Right lobe of liver (tissue), 4 donors: ENCODE data around the gene NUP210L.

ENCODE experiments used
- POLR2A ChIP-seq: fragments of 450-650 bp; IDR thresholded peaks from one replicate; pipeline ENCODE4 v1.6.1; 2017; ENCODE audit warnings: antibody characterized with exemption, mild to moderate bottlenecking
- TF ChIP-seq, protein P1 (sequence below), 4 donors: fragments of 200-600 bp in 3 of 4; fragments of 450-650 bp in 1 of 4; IDR thresholded peaks; one replicate each; pipeline versions ENCODE4 v1.5.1 to v1.8.0; 2016 to 2022; ENCODE audit warnings: antibody characterized with exemption in 4 of 4, mild to moderate bottlenecking in 2 of 4
- donor health status: DM: no; HTN: no; CAD: no.
- donor health status: DM: no; HTN: no; CAD: no.
- donor health status: DM: no; HTN: yes; CAD: no.

DNA sequence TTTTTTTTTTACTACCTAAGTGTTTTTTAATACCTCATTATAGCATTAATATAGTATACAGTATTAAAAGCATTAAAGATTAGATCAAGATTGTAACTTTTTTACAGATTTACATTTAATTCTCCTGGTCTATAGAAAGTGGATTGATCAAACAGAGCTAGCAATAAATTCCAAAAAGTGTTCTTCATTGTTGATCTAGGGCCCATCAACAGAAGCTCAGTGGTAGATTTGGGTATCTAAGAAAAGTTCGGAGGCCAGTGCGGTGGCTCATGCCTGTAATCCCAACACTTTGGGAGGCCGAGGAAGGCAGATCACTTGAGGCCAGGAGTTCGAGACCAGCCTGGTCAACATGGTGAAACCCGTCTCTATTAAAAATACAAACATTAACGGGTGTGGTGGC lies 12.5 kb downstream of the NUP210L start:
- TF ChIP-seq, protein P1, sequence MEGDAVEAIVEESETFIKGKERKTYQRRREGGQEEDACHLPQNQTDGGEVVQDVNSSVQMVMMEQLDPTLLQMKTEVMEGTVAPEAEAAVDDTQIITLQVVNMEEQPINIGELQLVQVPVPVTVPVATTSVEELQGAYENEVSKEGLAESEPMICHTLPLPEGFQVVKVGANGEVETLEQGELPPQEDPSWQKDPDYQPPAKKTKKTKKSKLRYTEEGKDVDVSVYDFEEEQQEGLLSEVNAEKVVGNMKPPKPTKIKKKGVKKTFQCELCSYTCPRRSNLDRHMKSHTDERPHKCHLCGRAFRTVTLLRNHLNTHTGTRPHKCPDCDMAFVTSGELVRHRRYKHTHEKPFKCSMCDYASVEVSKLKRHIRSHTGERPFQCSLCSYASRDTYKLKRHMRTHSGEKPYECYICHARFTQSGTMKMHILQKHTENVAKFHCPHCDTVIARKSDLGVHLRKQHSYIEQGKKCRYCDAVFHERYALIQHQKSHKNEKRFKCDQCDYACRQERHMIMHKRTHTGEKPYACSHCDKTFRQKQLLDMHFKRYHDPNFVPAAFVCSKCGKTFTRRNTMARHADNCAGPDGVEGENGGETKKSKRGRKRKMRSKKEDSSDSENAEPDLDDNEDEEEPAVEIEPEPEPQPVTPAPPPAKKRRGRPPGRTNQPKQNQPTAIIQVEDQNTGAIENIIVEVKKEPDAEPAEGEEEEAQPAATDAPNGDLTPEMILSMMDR (IDR thresholded peaks at IDR 0.05): no peak
- TF ChIP-seq POLR2A: no peak
